ENCODE measurements around the gene NPLOC4. TPM values are rescaled to one million over a fixed set of nuclear protein-coding genes. Genes with fewer than 3 reads are reported as not detected.

NPLOC4 gene
- total and polyA plus RNA-seq, 2 of the 13 experiments (the other 11 are each of a cell fraction or from before 2014, with no cell fraction given), result 57.0 to 97.0 TPM

GRCh38 chr17:81583589-81584342 lies 53.1 kb downstream of the NPLOC4 start (continued):
- TF ChIP-seq ZNF354B (CRISPR knock-in tag; IDR thresholded peaks at IDR 0.05) (no peak), ZNF619 (CRISPR knock-in tag; IDR thresholded peaks at IDR 0.05) (no peak), GLI4 (CRISPR knock-in tag; IDR thresholded peaks at IDR 0.05; ENCODE audit: borderline replicate concordance) (no peak), ZKSCAN1 (IDR thresholded peaks at IDR 0.05; ENCODE audit: low read length) (no peak), ATF1 (CRISPR knock-in tag; IDR thresholded peaks at IDR 0.05) (no peak), ZNF607 (CRISPR knock-in tag; IDR thresholded peaks at IDR 0.05; ENCODE audit: borderline replicate concordance) (no peak), PRPF4 (IDR thresholded peaks at IDR 0.05; ENCODE audit: low read depth, low read length, poor library complexity, severe bottlenecking) (no peak), ZNF878 (CRISPR knock-in tag; IDR thresholded peaks at IDR 0.05) (no peak), JUN (CRISPR knock-in tag; IDR thresholded peaks at IDR 0.05) (peak; percentile 81), RBFOX2 (IDR thresholded peaks at IDR 0.05; ENCODE audit: low read depth, low read length) (no peak), ZNF468 (CRISPR knock-in tag; IDR thresholded peaks at IDR 0.05) (no peak), ZNF850 (CRISPR knock-in tag; conservative IDR thresholded peaks at IDR 0.05) (no peak), ZNF777 (CRISPR knock-in tag; IDR thresholded peaks at IDR 0.05) (no peak), SOX13 (IDR thresholded peaks at IDR 0.05) (no peak), SOX13 (CRISPR knock-in tag; conservative IDR thresholded peaks at IDR 0.05 in 1 of 2, IDR thresholded peaks at IDR 0.05 in 1 of 2) (peak in 1 of 2 experiments; percentile 79; a peak in 2 of 4 replicates), MXD4 (CRISPR knock-in tag; IDR thresholded peaks at IDR 0.05) (no peak), ATF7-NPFF (CRISPR knock-in tag; IDR thresholded peaks at IDR 0.05; ENCODE audit: low read depth) (no peak), FOXP1 (IDR thresholded peaks at IDR 0.05) (peak; percentile 96), FOXP1 (CRISPR knock-in tag; IDR thresholded peaks at IDR 0.05) (peak; percentile 98), CREM (IDR thresholded peaks at IDR 0.05) (0 out of 2 replicates have a peak, but pooled peaks have one; percentile 21), CREM (CRISPR knock-in tag; IDR thresholded peaks at IDR 0.05) (no peak), AKAP8 (CRISPR knock-in tag; IDR thresholded peaks at IDR 0.05) (no peak), MEF2D (CRISPR knock-in tag; IDR thresholded peaks at IDR 0.05) (peak; percentile 26; the same call in 1 of the 2 replicates), NFYC (CRISPR knock-in tag; IDR thresholded peaks at IDR 0.05) (no peak)
- TF ChIP-seq, protein P1, sequence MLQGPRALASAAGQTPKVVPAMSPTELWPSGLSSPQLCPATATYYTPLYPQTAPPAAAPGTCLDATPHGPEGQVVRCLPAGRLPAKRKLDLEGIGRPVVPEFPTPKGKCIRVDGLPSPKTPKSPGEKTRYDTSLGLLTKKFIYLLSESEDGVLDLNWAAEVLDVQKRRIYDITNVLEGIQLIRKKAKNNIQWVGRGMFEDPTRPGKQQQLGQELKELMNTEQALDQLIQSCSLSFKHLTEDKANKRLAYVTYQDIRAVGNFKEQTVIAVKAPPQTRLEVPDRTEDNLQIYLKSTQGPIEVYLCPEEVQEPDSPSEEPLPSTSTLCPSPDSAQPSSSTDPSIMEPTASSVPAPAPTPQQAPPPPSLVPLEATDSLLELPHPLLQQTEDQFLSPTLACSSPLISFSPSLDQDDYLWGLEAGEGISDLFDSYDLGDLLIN (CRISPR knock-in tag; IDR thresholded peaks at IDR 0.05; ENCODE audit: borderline replicate concordance), result no peak
- TF ChIP-seq, protein P2, sequence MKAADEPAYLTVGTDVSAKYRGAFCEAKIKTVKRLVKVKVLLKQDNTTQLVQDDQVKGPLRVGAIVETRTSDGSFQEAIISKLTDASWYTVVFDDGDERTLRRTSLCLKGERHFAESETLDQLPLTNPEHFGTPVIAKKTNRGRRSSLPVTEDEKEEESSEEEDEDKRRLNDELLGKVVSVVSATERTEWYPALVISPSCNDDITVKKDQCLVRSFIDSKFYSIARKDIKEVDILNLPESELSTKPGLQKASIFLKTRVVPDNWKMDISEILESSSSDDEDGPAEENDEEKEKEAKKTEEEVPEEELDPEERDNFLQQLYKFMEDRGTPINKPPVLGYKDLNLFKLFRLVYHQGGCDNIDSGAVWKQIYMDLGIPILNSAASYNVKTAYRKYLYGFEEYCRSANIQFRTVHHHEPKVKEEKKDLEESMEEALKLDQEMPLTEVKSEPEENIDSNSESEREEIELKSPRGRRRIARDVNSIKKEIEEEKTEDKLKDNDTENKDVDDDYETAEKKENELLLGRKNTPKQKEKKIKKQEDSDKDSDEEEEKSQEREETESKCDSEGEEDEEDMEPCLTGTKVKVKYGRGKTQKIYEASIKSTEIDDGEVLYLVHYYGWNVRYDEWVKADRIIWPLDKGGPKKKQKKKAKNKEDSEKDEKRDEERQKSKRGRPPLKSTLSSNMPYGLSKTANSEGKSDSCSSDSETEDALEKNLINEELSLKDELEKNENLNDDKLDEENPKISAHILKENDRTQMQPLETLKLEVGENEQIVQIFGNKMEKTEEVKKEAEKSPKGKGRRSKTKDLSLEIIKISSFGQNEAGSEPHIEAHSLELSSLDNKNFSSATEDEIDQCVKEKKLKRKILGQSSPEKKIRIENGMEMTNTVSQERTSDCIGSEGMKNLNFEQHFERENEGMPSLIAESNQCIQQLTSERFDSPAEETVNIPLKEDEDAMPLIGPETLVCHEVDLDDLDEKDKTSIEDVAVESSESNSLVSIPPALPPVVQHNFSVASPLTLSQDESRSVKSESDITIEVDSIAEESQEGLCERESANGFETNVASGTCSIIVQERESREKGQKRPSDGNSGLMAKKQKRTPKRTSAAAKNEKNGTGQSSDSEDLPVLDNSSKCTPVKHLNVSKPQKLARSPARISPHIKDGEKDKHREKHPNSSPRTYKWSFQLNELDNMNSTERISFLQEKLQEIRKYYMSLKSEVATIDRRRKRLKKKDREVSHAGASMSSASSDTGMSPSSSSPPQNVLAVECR (CRISPR knock-in tag; IDR thresholded peaks at IDR 0.05; ENCODE audit: borderline replicate concordance), result no peak; the same call in 1 of the 2 replicates
- TF ChIP-seq, protein P3, sequence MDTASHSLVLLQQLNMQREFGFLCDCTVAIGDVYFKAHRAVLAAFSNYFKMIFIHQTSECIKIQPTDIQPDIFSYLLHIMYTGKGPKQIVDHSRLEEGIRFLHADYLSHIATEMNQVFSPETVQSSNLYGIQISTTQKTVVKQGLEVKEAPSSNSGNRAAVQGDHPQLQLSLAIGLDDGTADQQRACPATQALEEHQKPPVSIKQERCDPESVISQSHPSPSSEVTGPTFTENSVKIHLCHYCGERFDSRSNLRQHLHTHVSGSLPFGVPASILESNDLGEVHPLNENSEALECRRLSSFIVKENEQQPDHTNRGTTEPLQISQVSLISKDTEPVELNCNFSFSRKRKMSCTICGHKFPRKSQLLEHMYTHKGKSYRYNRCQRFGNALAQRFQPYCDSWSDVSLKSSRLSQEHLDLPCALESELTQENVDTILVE (CRISPR knock-in tag; IDR thresholded peaks at IDR 0.05), result no peak

Measured in HepG2 (cell line).